HG03571 (cell line): ENCODE data around the gene VSIG2.
A peak's percentile ranks its signal among the peaks of the same experiment; 100 is the strongest.
"Not testable (repeated sequence)": the region's sequence is repeated elsewhere in the genome, so short reads cannot be mapped to it uniquely, and the experiment has no call there.

Experiments used
- ATAC-seq: cut with Tn5 transposase; IDR thresholded peaks from one replicate; pipeline ENCODE4 v1.9.1; 2021; ENCODE audit not compliant: unreplicated experiment

VSIG2 gene

GRCh38 chr11:124751741-124752470, at the start of gene VSIG2:
Gene VSIG2, minus strand, starts transcription at chr11:124752255. Its CDS starts 118 bp downstream, at chr11:124752137.
- no peak for ATAC-seq

- ATAC-seq = no peak
These were observed 49.0 kb upstream of the VSIG2 start for GRCh38 chr11:124801014-124801413.

- ATAC-seq = peak; percentile 89
These were observed 48.3 kb upstream of the VSIG2 start, which contains the start of gene MSANTD2 for GRCh38 chr11:124800226-124800929. Gene MSANTD2, minus strand, starts transcription at chr11:124800406. Its CDS starts 26 bp downstream, at chr11:124800380.

GRCh38 chr11:124799348-124800225, 47.5 kb upstream of the VSIG2 start:
- peak; percentile 26 for ATAC-seq

GRCh38 chr11:124798991-124799347, 46.9 kb upstream of the VSIG2 start:
- peak; percentile 27 for ATAC-seq

- no peak for ATAC-seq
These were observed 44.3 kb upstream of the VSIG2 start for GRCh38 chr11:124796312-124796711.

GRCh38 chr11:124793466-124794278, 41.6 kb upstream of the VSIG2 start:
- ATAC-seq = peak; percentile 48

GRCh38 chr11:124791626-124792341, 39.7 kb upstream of the VSIG2 start:
- ATAC-seq = peak; percentile 77

- ATAC-seq = no peak
These were observed 36.5 kb upstream of the VSIG2 start for GRCh38 chr11:124788521-124788920.

- ATAC-seq = no peak
These were observed 32.0 kb upstream of the VSIG2 start for GRCh38 chr11:124784051-124784450.

GRCh38 chr11:124783002-124783401, 30.9 kb upstream of the VSIG2 start:
- no peak for ATAC-seq

- ATAC-seq = no peak
These were observed 27.5 kb upstream of the VSIG2 start for GRCh38 chr11:124779568-124779967.

- ATAC-seq = no peak
These were observed 26.2 kb upstream of the VSIG2 start for GRCh38 chr11:124778281-124778680.

- ATAC-seq = no peak
These were observed 25.0 kb upstream of the VSIG2 start for GRCh38 chr11:124776865-124777645.

- ATAC-seq = not testable (repeated sequence)
These were observed 18.9 kb upstream of the VSIG2 start for GRCh38 chr11:124770959-124771358.

- ATAC-seq = no peak
These were observed 18.0 kb upstream of the VSIG2 start for GRCh38 chr11:124769806-124770774.

GRCh38 chr11:124768914-124769313, 16.9 kb upstream of the VSIG2 start:
- ATAC-seq = no peak

- ATAC-seq = no peak
These were observed 14.1 kb upstream of the VSIG2 start for GRCh38 chr11:124766156-124766555.
